Trophoblast cell (in vitro differentiated cells and primary cell): Measurements from ENCODE around the gene NPY4R2.
"Not testable (repeated sequence)": the region's sequence is repeated elsewhere in the genome, so short reads cannot be mapped to it uniquely, and the experiment has no call there.

ENCODE experiments used
- DNase-seq, 2 donors: peaks; one replicate each; pipeline ENCODE4 v3.0.0-alpha.2; 2016
- H2AFZ ChIP-seq: 2 replicates; pipeline ENCODE4 v1.6.1; 2013; ENCODE audit warnings: low read length, moderate library complexity, mild to moderate bottlenecking; ENCODE audit not compliant: insufficient read depth, poor library complexity
- H2AK5ac ChIP-seq: 2 replicates; pipeline ENCODE4 v1.6.1; 2013; ENCODE audit warnings: mild to moderate bottlenecking, low read length
- H2BK120ac ChIP-seq: 2 replicates; pipeline ENCODE4 v1.6.1; 2013; ENCODE audit warnings: low read length, mild to moderate bottlenecking, moderate library complexity; ENCODE audit not compliant: insufficient read depth, poor library complexity
- H2BK12ac ChIP-seq: 2 replicates; pipeline ENCODE4 v1.6.1; 2013; ENCODE audit warnings: mild to moderate bottlenecking, low read length, moderate library complexity
- H2BK5ac ChIP-seq: 2 replicates; pipeline ENCODE4 v1.6.1; 2013; ENCODE audit warnings: low read length, low read depth, moderate library complexity, mild to moderate bottlenecking; ENCODE audit not compliant: poor library complexity
- H3K14ac ChIP-seq: 2 replicates; pipeline ENCODE4 v1.6.1; 2013; ENCODE audit warnings: mild to moderate bottlenecking, low read length
- H3K18ac ChIP-seq: 2 replicates; pipeline ENCODE4 v1.6.1; 2013; ENCODE audit warnings: mild to moderate bottlenecking, low read length
- H3K23ac ChIP-seq: 2 replicates; pipeline ENCODE4 v1.6.1; 2013; ENCODE audit warnings: low read length
- H3K27ac ChIP-seq: 2 replicates; pipeline ENCODE4 v1.5.1; 2013; ENCODE audit warnings: low read depth, mild to moderate bottlenecking, inconsistent platforms, low read length, moderate library complexity
- H3K27me3 ChIP-seq: 2 replicates; pipeline ENCODE4 v1.6.1; 2013; ENCODE audit warnings: inconsistent platforms, mild to moderate bottlenecking, low read length, moderate library complexity; ENCODE audit not compliant: insufficient read depth
- H3K36me3 ChIP-seq, 2 experiments: 1 replicate in 1 of 2; 2 replicates in 1 of 2; pipeline ENCODE4 v1.6.1; 2013; ENCODE audit warnings: low read length in 2 of 2, mild to moderate bottlenecking in 2 of 2, moderate library complexity in 1 of 2; ENCODE audit not compliant: insufficient read depth in 2 of 2, control insufficient read depth in 1 of 2
- H3K4ac ChIP-seq: 2 replicates; pipeline ENCODE4 v1.6.1; 2013; ENCODE audit warnings: low read depth, mild to moderate bottlenecking, low read length, moderate library complexity
- H3K4me1 ChIP-seq, 2 experiments: 1 replicate in 1 of 2; 2 replicates in 1 of 2; pipeline ENCODE4 v1.6.1; 2013; ENCODE audit warnings: low read length in 2 of 2, mild to moderate bottlenecking in 2 of 2, moderate library complexity in 1 of 2; ENCODE audit not compliant: insufficient read depth in 2 of 2, control insufficient read depth in 1 of 2
- H3K4me2 ChIP-seq: 2 replicates; pipeline ENCODE4 v1.6.1; 2013; ENCODE audit warnings: inconsistent platforms, mild to moderate bottlenecking, low read length, moderate library complexity
- H3K4me3 ChIP-seq: 2 replicates; pipeline ENCODE4 v1.5.1; 2013; ENCODE audit warnings: mild to moderate bottlenecking, low read depth, low read length, inconsistent platforms
- H3K79me1 ChIP-seq: one replicate; pipeline ENCODE4 v1.6.1; 2013; ENCODE audit warnings: low read length
- H3K79me2 ChIP-seq: 2 replicates; pipeline ENCODE4 v1.6.1; 2013; ENCODE audit warnings: low read length, mild to moderate bottlenecking; ENCODE audit not compliant: control insufficient read depth, insufficient read depth, poor library complexity
- H3K9ac ChIP-seq: 2 replicates; pipeline ENCODE4 v1.6.1; 2013; ENCODE audit warnings: mild to moderate bottlenecking, low read length
- H3K9me3 ChIP-seq: 2 replicates; pipeline ENCODE4 v1.6.1; 2013; ENCODE audit warnings: low read depth, mild to moderate bottlenecking, control low read depth, inconsistent platforms, low read length; ENCODE audit not compliant: insufficient read depth
- H4K12ac ChIP-seq: 2 replicates; pipeline ENCODE4 v1.6.1; 2013; ENCODE audit warnings: low read depth, mild to moderate bottlenecking, low read length, moderate library complexity
- H4K8ac ChIP-seq: 2 replicates; pipeline ENCODE4 v1.6.1; 2013; ENCODE audit warnings: low read depth, mild to moderate bottlenecking, low read length, moderate library complexity
- H4K91ac ChIP-seq: one replicate; pipeline ENCODE4 v1.6.1; 2013; ENCODE audit warnings: low read depth, mild to moderate bottlenecking, low read length, moderate library complexity
- WGBS: extraction: QIAGEN DNeasy Blood & Tissue Kit; methylation state at CpG from one replicate; pipeline ENCODE4 v1.1.7; 2013; ENCODE audit warnings: missing lambda C conversion rate; ENCODE audit not compliant: insufficient read length, insufficient coverage; ENCODE audit errors: extremely low coverage; 5-methylcytosine and 5-hydroxymethylcytosine counted together

Gene NPY4R2

GRCh38 chr10:47971598-47971997 lies 53.1 kb downstream of the NPY4R2 start:
- H3K4me3 ChIP-seq, H3K9ac ChIP-seq, H2AK5ac ChIP-seq, H3K14ac ChIP-seq, H2BK12ac ChIP-seq, H3K36me3 ChIP-seq, H2BK120ac ChIP-seq, H3K79me2 ChIP-seq, H3K4ac ChIP-seq, H3K79me1 ChIP-seq, H3K27me3 ChIP-seq, H3K27ac ChIP-seq, DNase-seq, H3K4me1 ChIP-seq, H3K9me3 ChIP-seq, H4K8ac ChIP-seq, H4K12ac ChIP-seq, H2AFZ ChIP-seq, H3K18ac ChIP-seq, H3K4me2 ChIP-seq, H3K23ac ChIP-seq, H2BK5ac ChIP-seq, H4K91ac ChIP-seq: not testable (repeated sequence)
- WGBS = no CpG with 5 or more reads among the region's 5 CpGs

GRCh38 chr10:47972077-47972476 lies 53.6 kb downstream of the NPY4R2 start:
- not testable (repeated sequence) for H3K4me3 ChIP-seq, H3K9ac ChIP-seq, H2BK120ac ChIP-seq, H3K79me2 ChIP-seq, H3K9me3 ChIP-seq, H3K4ac ChIP-seq, H3K4me1 ChIP-seq, H3K23ac ChIP-seq, H3K4me2 ChIP-seq, H4K12ac ChIP-seq, H4K8ac ChIP-seq, H3K14ac ChIP-seq, H3K27me3 ChIP-seq, H3K36me3 ChIP-seq, H3K79me1 ChIP-seq, H2BK12ac ChIP-seq, H3K18ac ChIP-seq, H2AK5ac ChIP-seq, DNase-seq, H3K27ac ChIP-seq, H4K91ac ChIP-seq, H2AFZ ChIP-seq, H2BK5ac ChIP-seq
- WGBS = no CpG with 5 or more reads among the region's 2 CpGs
